Measurements from ENCODE around the gene ZNF200. TPM values are rescaled to one million over a fixed set of nuclear protein-coding genes. Genes with fewer than 3 reads are reported as not detected.
A peak's percentile ranks its signal among the peaks of the same experiment; 100 is the strongest.

The ZNF200 gene
- total RNA-seq, 6 experiments from 2014 or later = 1.9 to 4.8 (median 3.5) TPM

- Histone ChIP-seq H3K36me3 (peaks cover 0 to 12% (median 8%) of the 10 kb centered on the region in 4 donors), H3K9me3 (peaks cover 0 to 3% (median 1%) of the 10 kb centered on the region in 4 donors), H3K4me1 (peaks cover 0 to 21% (median 3%) of the 10 kb centered on the region in 4 donors), H3K27me3 (no peaks in the 10 kb centered on the region), H3K27ac (peak overlapping the region; percentile 98 to 99 (median 98)), H3K4me3 (peak overlapping the region; percentile 73 to 98 (median 90))
- DNase-seq = no peak
- TF ChIP-seq POLR2A (IDR thresholded peaks at IDR 0.05) (no peak), CTCF (IDR thresholded peaks at IDR 0.05) (no peak)
- intact Hi-C loops (cut with DNase I) = loop anchor here in 1 of 2 donors (10.0 kb wide), 1 partner anchor 213 kb away; the partner anchor contains the start of gene C16orf90
- ATAC-seq = peak; percentile 25 to 49 (median 34)
- WGBS (ENCODE audit: insufficient coverage, low coverage, low lambda C conversion rate, missing lambda C conversion rate) = 27% methylated on average over 14 of the region's 29 CpGs
These were observed 47.3 kb upstream of the ZNF200 start for GRCh38 chr16:3282103-3282729.

DNA sequence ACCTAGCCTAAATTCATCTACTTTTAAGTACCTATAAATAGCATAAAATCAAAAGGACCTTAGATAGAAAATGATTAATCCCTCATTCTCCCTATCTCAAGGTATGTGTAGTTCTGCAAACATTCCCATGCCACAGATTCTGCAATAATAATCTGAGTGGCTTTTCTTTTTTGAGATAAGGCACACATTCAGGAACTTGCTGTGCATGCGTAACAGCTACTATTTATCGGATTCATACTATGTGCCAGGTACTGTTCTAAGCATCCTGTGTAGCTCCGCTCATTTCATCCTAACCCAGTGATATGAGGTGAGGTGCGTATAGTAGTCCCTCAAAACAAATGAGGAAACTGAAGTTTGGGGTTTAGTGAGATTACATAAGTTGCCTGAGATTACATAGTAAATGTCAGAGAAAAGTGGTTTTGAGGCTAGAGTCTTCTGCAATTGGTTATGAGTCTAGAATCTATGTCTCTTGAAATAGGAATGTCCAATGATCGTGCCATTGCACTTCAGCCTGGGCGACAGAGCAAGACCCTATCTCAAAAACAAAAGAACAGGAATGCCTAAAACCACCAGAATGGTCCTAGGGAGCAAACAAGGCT, 46.4 kb upstream of the ZNF200 start:
- TF ChIP-seq CTCF (IDR thresholded peaks at IDR 0.05) = no peak
- no peak for TF ChIP-seq POLR2A (IDR thresholded peaks at IDR 0.05)
- Histone ChIP-seq H3K9me3 (peaks cover 0 to under 1% (median 0%) of the 10 kb centered on the region in 4 donors), H3K27ac (no peak overlapping the region), H3K36me3 (peaks cover 0 to 6% (median 6%) of the 10 kb centered on the region in 4 donors), H3K4me1 (peaks cover 0 to 21% (median 3%) of the 10 kb centered on the region in 4 donors), H3K27me3 (no peaks in the 10 kb centered on the region), H3K4me3 (no peak overlapping the region)
- WGBS (ENCODE audit: insufficient coverage, low coverage, low lambda C conversion rate, missing lambda C conversion rate) = 77% methylated on average over 5 of the region's 6 CpGs
- no peak for DNase-seq
- intact Hi-C loops (cut with DNase I) = loop anchor here in 1 of 2 donors (10.0 kb wide), 1 partner anchor 213 kb away; the partner anchor contains the start of gene C16orf90
- ATAC-seq = no peak

- TF ChIP-seq POLR2A (IDR thresholded peaks at IDR 0.05) (no peak), CTCF (IDR thresholded peaks at IDR 0.05) (no peak)
- no peak for DNase-seq
- peaks cover 0 to 1% (median 0%) of the 10 kb centered on the region in 4 donors for H3K4me1 ChIP-seq
- no peaks in the 10 kb centered on the region for H3K9me3 ChIP-seq
- ATAC-seq = no peak
- no peaks in the 10 kb centered on the region for H3K27me3 ChIP-seq
- no peak overlapping the region for H3K4me3 ChIP-seq
- no peaks in the 10 kb centered on the region for H3K36me3 ChIP-seq
- intact Hi-C loops (cut with DNase I) = no loop called here
- 76% methylated on average over 4 of the region's 5 CpGs for WGBS (ENCODE audit: insufficient coverage, low coverage, low lambda C conversion rate, missing lambda C conversion rate)
- no peak overlapping the region for H3K27ac ChIP-seq
These were observed 41.7 kb upstream of the ZNF200 start for GRCh38 chr16:3276679-3277078.

- ATAC-seq (no peak), DNase-seq (no peak)
- Histone ChIP-seq H3K36me3 (no peaks in the 10 kb centered on the region), H3K27ac (no peak overlapping the region), H3K9me3 (no peaks in the 10 kb centered on the region), H3K4me3 (no peak overlapping the region), H3K27me3 (no peaks in the 10 kb centered on the region), H3K4me1 (no peaks in the 10 kb centered on the region)
- TF ChIP-seq POLR2A (IDR thresholded peaks at IDR 0.05) (no peak), CTCF (IDR thresholded peaks at IDR 0.05) (no peak)
- intact Hi-C loops (cut with DNase I) = no loop called here
These were observed 40.0 kb upstream of the ZNF200 start for GRCh38 chr16:3274947-3275346.

All from right lobe of liver (tissue), 6 donors.